Measurements from ENCODE around the gene KBTBD8.

DNA sequence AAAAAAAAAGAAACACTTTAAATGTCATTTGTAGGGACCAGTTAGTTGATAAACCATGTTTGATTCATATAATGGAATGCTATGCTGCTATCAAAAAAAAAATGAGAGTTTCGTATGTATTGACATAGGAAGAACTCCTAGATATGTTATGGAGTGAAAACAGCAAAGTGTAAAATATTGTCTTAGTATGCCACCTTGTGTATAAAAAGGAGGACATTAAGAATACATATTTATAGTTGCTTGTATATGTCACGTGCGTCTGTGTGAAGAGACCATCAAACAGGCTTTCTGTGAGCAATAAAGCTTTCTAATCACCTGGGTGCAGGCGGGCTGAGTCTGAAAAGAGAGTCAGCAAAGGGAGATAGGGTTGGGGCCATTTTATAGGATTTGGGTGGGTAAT lies 39.5 kb downstream of the KBTBD8 start:
- TF ChIP-seq, protein P1, sequence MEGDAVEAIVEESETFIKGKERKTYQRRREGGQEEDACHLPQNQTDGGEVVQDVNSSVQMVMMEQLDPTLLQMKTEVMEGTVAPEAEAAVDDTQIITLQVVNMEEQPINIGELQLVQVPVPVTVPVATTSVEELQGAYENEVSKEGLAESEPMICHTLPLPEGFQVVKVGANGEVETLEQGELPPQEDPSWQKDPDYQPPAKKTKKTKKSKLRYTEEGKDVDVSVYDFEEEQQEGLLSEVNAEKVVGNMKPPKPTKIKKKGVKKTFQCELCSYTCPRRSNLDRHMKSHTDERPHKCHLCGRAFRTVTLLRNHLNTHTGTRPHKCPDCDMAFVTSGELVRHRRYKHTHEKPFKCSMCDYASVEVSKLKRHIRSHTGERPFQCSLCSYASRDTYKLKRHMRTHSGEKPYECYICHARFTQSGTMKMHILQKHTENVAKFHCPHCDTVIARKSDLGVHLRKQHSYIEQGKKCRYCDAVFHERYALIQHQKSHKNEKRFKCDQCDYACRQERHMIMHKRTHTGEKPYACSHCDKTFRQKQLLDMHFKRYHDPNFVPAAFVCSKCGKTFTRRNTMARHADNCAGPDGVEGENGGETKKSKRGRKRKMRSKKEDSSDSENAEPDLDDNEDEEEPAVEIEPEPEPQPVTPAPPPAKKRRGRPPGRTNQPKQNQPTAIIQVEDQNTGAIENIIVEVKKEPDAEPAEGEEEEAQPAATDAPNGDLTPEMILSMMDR (conservative IDR thresholded peaks at IDR 0.05 in 1 of 2, IDR thresholded peaks at IDR 0.05 in 1 of 2; ENCODE audit: low read depth in 1 of 2, low read length in 2 of 2), result no peak
- no peak for TF ChIP-seq EZH2 (IDR thresholded peaks at IDR 0.05; ENCODE audit: low read length, missing control alignments)

Measured in fibroblast of lung (primary cell).